SK-N-SH (cell line): ENCODE results near the gene FAM149A. TPM values are rescaled to one million over a fixed set of nuclear protein-coding genes. Genes with fewer than 3 reads are reported as not detected.

Source experiments
- CTCF ChIA-PET: fragments of 300-600, 350-600 bp; formaldehyde crosslinking; extraction: SDS; loops from one replicate; lab custom pipeline; 2021; lab: Yijun Ruan, JAX
- POLR2A ChIA-PET: fragments of 350-600 bp; sonication (Branson Sonifier 250); formaldehyde crosslinking; extraction: SDS; loops from one replicate; lab custom pipeline; 2020; ENCODE audit warnings: antibody characterized with exemption, inconsistent platforms; lab: Yijun Ruan, JAX
- DNase-seq: peaks from one replicate; pipeline ENCODE4 v3.0.0; 2012
- H2AFZ ChIP-seq: fragments of 200-600 bp; sonication (generic); 2 replicates; pipeline ENCODE4 v1.8.1; 2016; ENCODE audit warnings: antibody characterized with exemption, mild to moderate bottlenecking, low read depth
- H3F3A ChIP-seq: fragments of 200-600 bp; sonication (generic); replicated peaks from 2 replicates; pipeline ENCODE3; 2016; ENCODE audit warnings: antibody characterized with exemption, mild to moderate bottlenecking; ENCODE audit not compliant: insufficient read depth
- H3K27ac ChIP-seq, 2 experiments: fragments of 200-500 bp in 1 of 2; fragments of 200-600 bp in 1 of 2; sonication (Bioruptor generic) in 1 of 2; sonication (generic), shearing (Covaris generic) in 1 of 2; 2 replicates each; pipeline versions ENCODE4 v1.5.1 to v1.6.1; 2014 to 2016; ENCODE audit warnings: low read depth in 2 of 2, inconsistent platforms in 1 of 2, low read length in 1 of 2, mild to moderate bottlenecking in 1 of 2, mixed read lengths in 1 of 2
- H3K27me3 ChIP-seq: fragments of 200-600 bp; sonication (generic), shearing (Covaris generic); 2 replicates; pipeline ENCODE4 v1.6.1; 2016; ENCODE audit warnings: mixed run types; ENCODE audit not compliant: insufficient read depth
- H3K36me3 ChIP-seq, 2 experiments: fragments of 200-500 bp in 1 of 2; fragments of 200-600 bp in 1 of 2; sonication (Bioruptor generic) in 1 of 2; sonication (generic) in 1 of 2; replicated peaks in 1 of 2; 2 replicates each; pipeline versions ENCODE3 to v1.5.1; 2014 to 2016; ENCODE audit warnings: low read length in 1 of 2, mild to moderate bottlenecking in 1 of 2; ENCODE audit not compliant: insufficient read depth in 2 of 2, control insufficient read depth in 1 of 2
- H3K4me1 ChIP-seq, 2 experiments: fragments of 200-500 bp in 1 of 2; fragments of 200-600 bp in 1 of 2; sonication (Bioruptor generic) in 1 of 2; sonication (generic), shearing (Covaris generic) in 1 of 2; 2 replicates each; pipeline versions ENCODE4 v1.5.1 to v1.6.1; 2014 to 2016; ENCODE audit warnings: low read depth in 1 of 2, low read length in 1 of 2, mixed run types in 1 of 2; ENCODE audit not compliant: insufficient read depth in 2 of 2, control insufficient read depth in 1 of 2
- H3K4me2 ChIP-seq: fragments of 200-600 bp; sonication (generic), shearing (Covaris generic); 2 replicates; pipeline ENCODE4 v1.6.1; 2017; ENCODE audit warnings: mixed run types
- H3K4me3 ChIP-seq, 2 experiments: fragments of 200-500 bp in 1 of 2; fragments of 200-600 bp in 1 of 2; sonication (Bioruptor generic) in 1 of 2; sonication (generic), shearing (Covaris generic) in 1 of 2; 2 replicates each; pipeline versions ENCODE4 v1.5.1 to v1.8.1; 2014 to 2016; ENCODE audit warnings: low read depth in 2 of 2, inconsistent platforms in 1 of 2, low read length in 1 of 2, mild to moderate bottlenecking in 1 of 2, mixed read lengths in 1 of 2, moderate library complexity in 1 of 2
- H3K79me2 ChIP-seq: fragments of 200-600 bp; sonication (generic); 2 replicates; pipeline ENCODE4 v1.8.1; 2017; ENCODE audit warnings: mild to moderate bottlenecking; ENCODE audit not compliant: insufficient read depth
- H3K9ac ChIP-seq: fragments of 200-600 bp; sonication (generic); 2 replicates; pipeline ENCODE4 v1.6.1; 2017; ENCODE audit warnings: mixed run types
- H3K9me2 ChIP-seq: fragments of 200-600 bp; sonication (generic); 2 replicates; pipeline ENCODE4 v1.6.1; 2017; ENCODE audit warnings: mixed run types
- H3K9me3 ChIP-seq: fragments of 200-600 bp; sonication (generic); 2 replicates; pipeline ENCODE4 v1.6.1; 2017; ENCODE audit warnings: mixed run types, mild to moderate bottlenecking, moderate library complexity
- H4K20me1 ChIP-seq: fragments of 200-600 bp; sonication (generic); 2 replicates; pipeline ENCODE4 v1.6.1; 2017; ENCODE audit warnings: mild to moderate bottlenecking, mixed run types; ENCODE audit not compliant: insufficient read depth
- ELF1 ChIP-seq: IDR thresholded peaks from 2 replicates; pipeline ENCODE4 v1.4.0; 2012
- EP300 ChIP-seq, 2 experiments: IDR thresholded peaks; 2 replicates each; pipeline versions ENCODE4 v1.4.0 to v1.6.1; 2012; ENCODE audit warnings: borderline replicate concordance in 1 of 2, low read depth in 1 of 2, low read length in 1 of 2
- FOSL2 ChIP-seq: IDR thresholded peaks from 2 replicates; pipeline ENCODE4 v1.4.0; 2012; ENCODE audit warnings: low read depth, mild to moderate bottlenecking, moderate library complexity, borderline replicate concordance
- FOXJ3 ChIP-seq: sonication (generic); formaldehyde crosslinking; IDR thresholded peaks from 2 replicates; pipeline ENCODE4 v1.5.1; 2020; ENCODE audit warnings: mild to moderate bottlenecking, missing genetic modification reagents
- FOXM1 ChIP-seq: IDR thresholded peaks from 2 replicates; pipeline ENCODE4 v1.4.0; 2012; ENCODE audit warnings: low read depth, mild to moderate bottlenecking
- JUND ChIP-seq: IDR thresholded peaks from 2 replicates; pipeline ENCODE4 v1.4.0; 2012
- MEF2A ChIP-seq: IDR thresholded peaks from 2 replicates; pipeline ENCODE4 v1.4.0; 2012; ENCODE audit warnings: low read depth, borderline replicate concordance
- MXI1 ChIP-seq: IDR thresholded peaks from 2 replicates; pipeline ENCODE4 v1.6.1; 2012; ENCODE audit warnings: mild to moderate bottlenecking, low read depth, low read length, improper control_type of control experiment
- NFIC ChIP-seq: IDR thresholded peaks from 2 replicates; pipeline ENCODE4 v1.4.0; 2012; ENCODE audit warnings: borderline replicate concordance
- PBX3 ChIP-seq: IDR thresholded peaks from 2 replicates; pipeline ENCODE4; 2012
- REST ChIP-seq: IDR thresholded peaks from 2 replicates; pipeline ENCODE4 v1.6.1; 2012; ENCODE audit warnings: mild to moderate bottlenecking, low read depth, low read length, moderate library complexity
- RFX5 ChIP-seq: IDR thresholded peaks from 2 replicates; pipeline ENCODE4 v1.6.1; 2012; ENCODE audit warnings: mild to moderate bottlenecking, improper control_type of control experiment, low read length
- SIN3A ChIP-seq: IDR thresholded peaks from 2 replicates; pipeline ENCODE4 v1.6.1; 2012; ENCODE audit warnings: low read depth, mild to moderate bottlenecking, low read length, moderate library complexity, borderline replicate concordance
- TCF12 ChIP-seq: IDR thresholded peaks from 2 replicates; pipeline ENCODE4 v1.4.0; 2012
- WGBS: methylation state at CpG from one replicate; pipeline ENCODE4 v1.1.6; 2017; ENCODE audit warnings: low lambda C conversion rate; 5-methylcytosine and 5-hydroxymethylcytosine counted together
- polyA plus RNA-seq, 3 experiments: library from polyadenylated mRNA; depleted of rRNA; stranded (reverse); fragments of >200 nt; gene quantifications; 2 replicates each; pipeline ENCODE4 v1.2.3, GENCODE V29; 2012
- TF ChIP-seq, protein P1 (sequence below): fragments of 200-600 bp; sonication (generic); IDR thresholded peaks from 2 replicates; pipeline ENCODE4 v1.6.1; 2017; ENCODE audit warnings: antibody characterized with exemption, mild to moderate bottlenecking, moderate library complexity
- TF ChIP-seq, protein P2 (sequence below): IDR thresholded peaks from 2 replicates; pipeline ENCODE4 v1.4.0; 2012; ENCODE audit warnings: low read depth
- TF ChIP-seq, protein P3 (sequence below): IDR thresholded peaks from 2 replicates; pipeline ENCODE4 v1.4.0; 2012; ENCODE audit warnings: low read depth, borderline replicate concordance
- TF ChIP-seq, protein P4 (sequence below): IDR thresholded peaks from 2 replicates; pipeline ENCODE4 v1.4.0; 2012; ENCODE audit warnings: low read depth, borderline replicate concordance

FAM149A gene
- polyA plus RNA-seq, 1 of the 3 experiments (the other 2 are of a cell fraction): 0.38 TPM

DNA sequence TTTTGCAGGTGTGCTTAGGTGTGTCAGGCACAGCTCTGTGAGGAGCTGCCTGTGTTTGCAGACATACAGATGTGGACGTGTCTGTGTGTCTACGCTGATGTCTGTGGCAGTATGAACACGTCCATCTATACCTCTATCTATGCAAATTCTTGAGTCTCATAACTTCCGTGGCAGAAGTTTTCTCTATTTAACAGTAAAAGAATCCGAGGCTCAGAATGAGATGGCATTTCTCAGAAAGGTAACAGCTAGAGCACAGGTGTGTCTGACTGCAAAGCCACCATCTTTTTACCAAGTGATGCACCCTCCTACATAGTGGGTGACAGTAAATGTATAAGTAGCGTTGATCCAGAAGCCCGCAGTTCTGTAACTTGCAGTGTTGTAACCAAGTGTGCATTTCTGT, 47.0 kb downstream of the FAM149A start (continued):
- TF ChIP-seq REST (no peak), SIN3A (no peak)
- TF ChIP-seq, protein P1, sequence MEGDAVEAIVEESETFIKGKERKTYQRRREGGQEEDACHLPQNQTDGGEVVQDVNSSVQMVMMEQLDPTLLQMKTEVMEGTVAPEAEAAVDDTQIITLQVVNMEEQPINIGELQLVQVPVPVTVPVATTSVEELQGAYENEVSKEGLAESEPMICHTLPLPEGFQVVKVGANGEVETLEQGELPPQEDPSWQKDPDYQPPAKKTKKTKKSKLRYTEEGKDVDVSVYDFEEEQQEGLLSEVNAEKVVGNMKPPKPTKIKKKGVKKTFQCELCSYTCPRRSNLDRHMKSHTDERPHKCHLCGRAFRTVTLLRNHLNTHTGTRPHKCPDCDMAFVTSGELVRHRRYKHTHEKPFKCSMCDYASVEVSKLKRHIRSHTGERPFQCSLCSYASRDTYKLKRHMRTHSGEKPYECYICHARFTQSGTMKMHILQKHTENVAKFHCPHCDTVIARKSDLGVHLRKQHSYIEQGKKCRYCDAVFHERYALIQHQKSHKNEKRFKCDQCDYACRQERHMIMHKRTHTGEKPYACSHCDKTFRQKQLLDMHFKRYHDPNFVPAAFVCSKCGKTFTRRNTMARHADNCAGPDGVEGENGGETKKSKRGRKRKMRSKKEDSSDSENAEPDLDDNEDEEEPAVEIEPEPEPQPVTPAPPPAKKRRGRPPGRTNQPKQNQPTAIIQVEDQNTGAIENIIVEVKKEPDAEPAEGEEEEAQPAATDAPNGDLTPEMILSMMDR: no peak
- TF ChIP-seq, protein P2, sequence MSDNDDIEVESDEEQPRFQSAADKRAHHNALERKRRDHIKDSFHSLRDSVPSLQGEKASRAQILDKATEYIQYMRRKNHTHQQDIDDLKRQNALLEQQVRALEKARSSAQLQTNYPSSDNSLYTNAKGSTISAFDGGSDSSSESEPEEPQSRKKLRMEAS: no peak
- TF ChIP-seq, protein P3, sequence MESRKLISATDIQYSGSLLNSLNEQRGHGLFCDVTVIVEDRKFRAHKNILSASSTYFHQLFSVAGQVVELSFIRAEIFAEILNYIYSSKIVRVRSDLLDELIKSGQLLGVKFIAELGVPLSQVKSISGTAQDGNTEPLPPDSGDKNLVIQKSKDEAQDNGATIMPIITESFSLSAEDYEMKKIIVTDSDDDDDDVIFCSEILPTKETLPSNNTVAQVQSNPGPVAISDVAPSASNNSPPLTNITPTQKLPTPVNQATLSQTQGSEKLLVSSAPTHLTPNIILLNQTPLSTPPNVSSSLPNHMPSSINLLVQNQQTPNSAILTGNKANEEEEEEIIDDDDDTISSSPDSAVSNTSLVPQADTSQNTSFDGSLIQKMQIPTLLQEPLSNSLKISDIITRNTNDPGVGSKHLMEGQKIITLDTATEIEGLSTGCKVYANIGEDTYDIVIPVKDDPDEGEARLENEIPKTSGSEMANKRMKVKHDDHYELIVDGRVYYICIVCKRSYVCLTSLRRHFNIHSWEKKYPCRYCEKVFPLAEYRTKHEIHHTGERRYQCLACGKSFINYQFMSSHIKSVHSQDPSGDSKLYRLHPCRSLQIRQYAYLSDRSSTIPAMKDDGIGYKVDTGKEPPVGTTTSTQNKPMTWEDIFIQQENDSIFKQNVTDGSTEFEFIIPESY: no peak

GRCh38 chr4:186158021-186158813, 53.7 kb downstream of the FAM149A start:
- Histone ChIP-seq H3K79me2 (no peaks in the 10 kb centered on the region), H3K27ac (no peak overlapping the region), H4K20me1 (no peaks in the 10 kb centered on the region), H3K9me3 (no peaks in the 10 kb centered on the region), H3K4me1 (no peaks in the 10 kb centered on the region), H3F3A (no peaks in the 10 kb centered on the region), H3K36me3 (no peaks in the 10 kb centered on the region), H3K4me3 (no peak overlapping the region), H3K9me2 (no peaks in the 10 kb centered on the region), H2AFZ (no peak overlapping the region), H3K4me2 (no peak overlapping the region), H3K27me3 (no peaks in the 10 kb centered on the region), H3K9ac (no peak overlapping the region)
- CTCF ChIA-PET: no interaction called here
- peak; percentile 7 for DNase-seq
- 74% methylated on average over 6 of the region's 17 CpGs for WGBS
- POLR2A ChIA-PET: no interaction called here
- TF ChIP-seq MEF2A (no peak), NFIC (no peak), JUND (no peak), TCF12 (no peak), RFX5 (no peak), FOXM1 (no peak), FOXJ3 (no peak), MXI1 (no peak), EP300 (IDR thresholded peaks at IDR 0.05; ENCODE audit: borderline replicate concordance in 1 of 2, low read depth in 1 of 2, low read length in 1 of 2) (no peak), FOSL2 (no peak), PBX3 (no peak), ELF1 (no peak)
- TF ChIP-seq, protein P1: no peak
- TF ChIP-seq, protein P4, sequence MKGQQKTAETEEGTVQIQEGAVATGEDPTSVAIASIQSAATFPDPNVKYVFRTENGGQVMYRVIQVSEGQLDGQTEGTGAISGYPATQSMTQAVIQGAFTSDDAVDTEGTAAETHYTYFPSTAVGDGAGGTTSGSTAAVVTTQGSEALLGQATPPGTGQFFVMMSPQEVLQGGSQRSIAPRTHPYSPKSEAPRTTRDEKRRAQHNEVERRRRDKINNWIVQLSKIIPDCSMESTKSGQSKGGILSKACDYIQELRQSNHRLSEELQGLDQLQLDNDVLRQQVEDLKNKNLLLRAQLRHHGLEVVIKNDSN: no peak
- TF ChIP-seq, protein P2: no peak
